Coronary artery (tissue), 2 donors: ENCODE measurements around the gene PRLH.
A peak's percentile ranks its signal among the peaks of the same experiment; 100 is the strongest.
"Not testable (repeated sequence)": the region's sequence is repeated elsewhere in the genome, so short reads cannot be mapped to it uniquely, and the experiment has no call there.

ENCODE experiments used
- DNase-seq: peaks from one replicate; pipeline ENCODE4 v3.0.0-alpha.2; 2017; ENCODE audit warnings: low spot score
- H3K27ac ChIP-seq, 2 donors: fragments of 200-600 bp; sonication (generic); one replicate each; pipeline ENCODE4 v1.5.1; 2016 to 2019
- H3K4me3 ChIP-seq: fragments of 200-600 bp; sonication (generic); 2 replicates; pipeline ENCODE4 v1.5.1; 2016; ENCODE audit warnings: mild to moderate bottlenecking, moderate library complexity
- CTCF ChIP-seq: fragments of 200-600 bp; sonication (generic); IDR thresholded peaks from one replicate; pipeline ENCODE4 v1.5.1; 2019; ENCODE audit warnings: antibody characterized with exemption

Gene PRLH

GRCh38 chr2:237591141-237591881, 24.9 kb downstream of the PRLH start:
- no peak for DNase-seq
- TF ChIP-seq CTCF = no peak
- no peak overlapping the region for H3K27ac ChIP-seq
- peak overlapping the region; percentile 3 for H3K4me3 ChIP-seq

GRCh38 chr2:237592425-237592980, 26.1 kb downstream of the PRLH start:
- no peak for TF ChIP-seq CTCF
- Histone ChIP-seq H3K4me3 (no peak overlapping the region), H3K27ac (no peak overlapping the region)
- DNase-seq = no peak

GRCh38 chr2:237593036-237593435, 26.7 kb downstream of the PRLH start:
- DNase-seq = no peak
- H3K27ac ChIP-seq = peak overlapping the region in 1 of 2 donors; percentile 86
- H3K4me3 ChIP-seq = no peak overlapping the region
- no peak for TF ChIP-seq CTCF

GRCh38 chr2:237593596-237594320, 27.4 kb downstream of the PRLH start:
- DNase-seq = no peak
- TF ChIP-seq CTCF = no peak
- Histone ChIP-seq H3K4me3 (no peak overlapping the region), H3K27ac (peak overlapping the region; percentile 80 to 86)

GRCh38 chr2:237594514-237594871, 28.1 kb downstream of the PRLH start:
- Histone ChIP-seq H3K4me3 (peak overlapping the region; percentile 12), H3K27ac (peak overlapping the region; percentile 80 to 86)
- DNase-seq = no peak
- no peak for TF ChIP-seq CTCF

GRCh38 chr2:237595829-237596519, 29.6 kb downstream of the PRLH start:
- not testable (repeated sequence) for DNase-seq, H3K4me3 ChIP-seq
- H3K27ac ChIP-seq = peak overlapping the region; percentile 80 to 86

- DNase-seq = no peak
- TF ChIP-seq CTCF = no peak
- H3K27ac ChIP-seq = peak overlapping the region; percentile 62 to 63
- H3K4me3 ChIP-seq = no peak overlapping the region
Observed at GRCh38 chr2:237596520-237597195, 30.3 kb downstream of the PRLH start.
